ES-I3 (cell line): ENCODE measurements around the gene EXD3.
"Not testable (repeated sequence)": the region's sequence is repeated elsewhere in the genome, so short reads cannot be mapped to it uniquely, and the experiment has no call there.

Source experiments
- H3K36me3 ChIP-seq: 2 replicates; pipeline ENCODE4 v1.6.1; 2013; ENCODE audit warnings: mild to moderate bottlenecking, low read length, control low read depth, moderate library complexity; ENCODE audit not compliant: insufficient read depth
- H3K4me1 ChIP-seq: 2 replicates; pipeline ENCODE4 v1.6.1; 2013; ENCODE audit warnings: mild to moderate bottlenecking, control low read depth, low read length; ENCODE audit not compliant: insufficient read depth
- H3K9ac ChIP-seq: 2 replicates; pipeline ENCODE4 v1.6.1; 2013; ENCODE audit warnings: low read depth, mild to moderate bottlenecking, low read length, moderate library complexity
- H3K9me3 ChIP-seq: 2 replicates; pipeline ENCODE4 v1.6.1; 2013; ENCODE audit warnings: mild to moderate bottlenecking, low read length, moderate library complexity; ENCODE audit not compliant: control insufficient read depth, insufficient read depth

EXD3 gene

DNA sequence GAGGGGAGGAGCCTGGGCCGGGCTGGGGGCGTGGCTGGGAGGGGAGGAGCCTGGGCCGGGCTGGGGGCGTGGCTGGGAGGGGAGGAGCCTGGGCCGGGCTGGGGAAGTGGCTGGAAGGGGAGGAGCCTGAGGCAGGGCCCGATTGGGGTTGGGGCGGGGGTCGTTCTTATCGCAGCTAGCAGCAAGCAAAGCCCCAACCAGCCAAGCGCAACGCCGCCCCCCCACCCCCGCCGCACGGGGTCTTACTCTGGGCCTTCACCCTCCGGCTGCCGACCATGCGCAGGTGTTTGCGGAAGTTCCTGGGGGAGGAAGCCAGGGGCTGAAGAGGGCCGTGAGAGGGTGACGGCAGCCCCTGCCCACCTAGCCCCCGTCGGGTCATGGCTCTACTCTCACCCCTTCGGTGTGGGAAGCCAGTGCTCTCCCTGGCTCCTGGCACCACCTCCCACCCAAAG, 31.2 kb upstream of the EXD3 start:
- Histone ChIP-seq H3K9ac (peak overlapping the region; percentile 55; the same call in 1 of the 2 replicates), H3K4me1 (peaks cover 9% of the 10 kb centered on the region; the same call in 1 of the 2 replicates), H3K9me3 (no peaks in the 10 kb centered on the region), H3K36me3 (no peaks in the 10 kb centered on the region)

DNA sequence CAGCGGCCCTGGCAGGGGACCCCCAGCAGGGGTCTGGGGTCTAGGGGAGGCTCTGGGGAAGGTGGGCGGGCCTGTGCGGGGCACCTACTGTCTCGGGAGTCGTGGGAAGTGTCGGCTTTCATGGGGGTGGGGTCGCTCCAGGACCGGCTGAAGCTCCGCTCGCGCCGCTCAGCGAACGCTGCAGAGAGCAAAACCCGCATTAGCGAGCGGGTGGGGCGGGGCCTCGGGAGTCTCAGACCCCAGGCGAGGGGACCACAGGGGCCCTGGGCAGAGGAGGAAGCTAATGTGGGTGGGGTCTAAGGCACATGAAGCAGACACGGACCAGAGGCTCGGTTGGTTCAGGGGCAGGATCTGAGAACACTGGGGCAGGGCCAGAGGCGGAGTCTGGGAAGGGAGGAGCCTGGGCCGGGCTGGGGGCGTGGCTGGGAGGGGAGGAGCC, 30.7 kb upstream of the EXD3 start:
- Histone ChIP-seq H3K4me1 (peaks cover 9% of the 10 kb centered on the region; the same call in 1 of the 2 replicates), H3K9ac (peak overlapping the region; percentile 36; the same call in 1 of the 2 replicates), H3K36me3 (no peaks in the 10 kb centered on the region), H3K9me3 (no peaks in the 10 kb centered on the region)

DNA sequence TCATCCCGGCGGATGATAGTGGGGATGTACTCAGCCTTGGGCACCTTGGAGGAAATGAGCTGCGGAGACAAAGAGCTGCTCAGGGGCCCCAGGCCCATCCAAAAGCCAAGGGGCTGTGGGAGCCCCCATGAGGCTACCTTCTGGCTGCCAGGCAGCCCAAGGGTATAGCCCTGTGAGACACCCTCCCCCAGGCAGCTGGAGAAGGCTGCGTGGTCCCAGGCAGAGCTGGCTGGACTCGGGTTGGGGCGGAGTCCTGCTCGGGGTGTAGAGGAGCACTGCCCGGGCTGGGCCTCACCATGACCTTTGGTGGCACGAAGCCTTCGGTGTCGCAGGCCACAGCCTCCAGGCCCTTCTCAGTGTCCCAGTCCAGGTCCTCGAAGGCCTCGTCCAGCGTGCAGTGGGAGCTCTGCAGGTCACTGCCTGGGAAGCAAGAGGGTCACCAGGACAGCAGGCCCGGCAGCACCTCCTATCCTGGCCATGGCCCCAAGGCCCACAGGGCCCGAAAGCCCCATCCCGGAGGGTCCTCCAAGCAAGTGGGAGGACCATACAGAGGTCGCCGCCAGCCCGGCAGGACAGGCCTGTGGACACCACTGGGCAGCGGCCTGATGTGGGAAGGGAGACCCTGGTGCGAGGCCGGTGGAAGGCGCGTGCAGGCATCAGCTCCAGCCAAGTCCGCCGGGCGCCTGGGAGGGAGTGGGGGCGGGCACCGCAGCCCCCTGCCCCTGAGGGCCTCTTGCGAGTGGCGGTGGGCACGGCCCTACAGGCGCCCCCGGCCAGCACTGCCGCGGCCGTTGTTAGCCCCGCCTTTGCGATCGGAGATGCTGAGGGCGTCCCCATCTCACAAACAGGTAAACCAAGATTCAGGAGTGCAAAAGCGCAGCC, 30.0 kb upstream of the EXD3 start:
- peak overlapping the region; percentile 36; the same call in 1 of the 2 replicates for H3K9ac ChIP-seq

DNA sequence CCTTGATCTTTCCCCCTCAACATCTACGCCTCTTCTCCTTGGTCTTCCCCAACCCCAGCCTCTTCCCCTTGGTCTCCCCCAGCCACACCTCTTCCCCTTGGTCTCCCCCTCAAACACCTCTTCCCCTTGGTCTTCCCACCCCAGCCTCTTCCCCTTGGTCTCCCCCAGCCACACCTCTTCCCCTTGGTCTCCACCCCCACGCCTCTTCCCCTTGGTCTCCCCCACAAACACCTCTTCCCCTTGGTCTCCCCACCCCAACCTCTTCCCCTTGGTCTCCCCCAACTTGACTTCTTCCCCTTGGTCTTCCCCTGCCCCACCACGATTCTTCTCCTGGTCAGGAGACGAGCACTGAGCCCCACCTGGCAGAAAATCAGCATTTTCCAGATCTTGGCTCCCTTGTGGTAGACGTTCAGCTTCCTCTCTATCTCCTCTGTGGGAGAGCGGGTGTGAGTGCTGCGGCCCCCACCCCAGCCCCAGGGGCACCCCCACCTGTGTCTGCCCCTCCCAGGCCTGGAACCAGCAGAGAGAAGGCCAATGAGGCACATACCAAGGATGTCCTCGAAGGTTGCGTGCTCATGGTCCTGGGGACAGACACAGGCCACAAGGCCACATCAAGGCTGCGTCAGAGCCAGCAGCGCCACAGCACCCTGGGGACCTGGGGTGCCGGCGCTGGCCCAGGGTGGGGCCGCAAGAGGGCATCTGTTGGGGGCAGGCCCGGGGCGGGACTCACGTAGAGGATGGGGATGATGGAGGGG, 29.2 kb upstream of the EXD3 start:
- H3K9ac ChIP-seq: no peak overlapping the region
- no peaks in the 10 kb centered on the region for H3K9me3 ChIP-seq
- no peaks in the 10 kb centered on the region for H3K36me3 ChIP-seq
- peaks cover 9% of the 10 kb centered on the region; the same call in 1 of the 2 replicates for H3K4me1 ChIP-seq

More for the DNA sequence above, 30.0 kb upstream of the EXD3 start:
- H3K4me1 ChIP-seq: peaks cover 9% of the 10 kb centered on the region; the same call in 1 of the 2 replicates
- no peaks in the 10 kb centered on the region for H3K9me3 ChIP-seq
- H3K36me3 ChIP-seq: no peaks in the 10 kb centered on the region

DNA sequence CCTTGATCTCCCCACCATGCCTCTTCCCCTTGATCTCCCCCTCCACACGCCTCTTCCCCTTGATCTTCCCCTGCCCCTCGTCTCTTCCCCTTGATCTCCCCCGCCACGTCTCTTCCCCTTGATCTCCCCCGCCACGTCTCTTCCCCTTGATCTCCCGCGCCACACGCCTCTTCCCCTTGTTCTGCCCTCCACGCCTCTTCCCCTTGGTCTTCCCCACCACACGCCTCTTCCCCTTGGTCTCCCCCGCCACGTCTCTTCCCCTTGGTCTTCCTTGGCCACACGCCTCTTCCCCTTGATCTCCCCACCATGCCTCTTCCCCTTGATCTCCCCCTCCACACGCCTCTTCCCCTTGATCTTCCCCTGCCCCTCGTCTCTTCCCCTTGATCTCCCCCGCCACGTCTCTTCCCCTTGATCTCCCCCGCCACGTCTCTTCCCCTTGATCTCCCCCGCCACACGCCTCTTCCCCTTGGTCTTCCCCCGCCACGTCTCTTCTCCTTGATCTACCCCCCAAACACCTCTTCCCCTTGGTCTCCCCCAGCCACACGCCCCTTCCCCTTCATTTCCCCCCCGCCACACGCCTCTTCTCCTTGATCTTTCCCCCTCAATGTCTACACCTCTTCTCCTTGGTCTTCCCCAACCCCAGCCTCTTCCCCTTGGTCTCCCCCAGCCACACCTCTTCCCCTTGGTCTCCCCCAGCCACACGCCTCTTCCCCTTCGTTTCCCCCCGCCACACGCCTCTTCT, 28.5 kb upstream of the EXD3 start:
- H3K9me3 ChIP-seq, H3K9ac ChIP-seq, H3K36me3 ChIP-seq, H3K4me1 ChIP-seq: not testable (repeated sequence)

DNA sequence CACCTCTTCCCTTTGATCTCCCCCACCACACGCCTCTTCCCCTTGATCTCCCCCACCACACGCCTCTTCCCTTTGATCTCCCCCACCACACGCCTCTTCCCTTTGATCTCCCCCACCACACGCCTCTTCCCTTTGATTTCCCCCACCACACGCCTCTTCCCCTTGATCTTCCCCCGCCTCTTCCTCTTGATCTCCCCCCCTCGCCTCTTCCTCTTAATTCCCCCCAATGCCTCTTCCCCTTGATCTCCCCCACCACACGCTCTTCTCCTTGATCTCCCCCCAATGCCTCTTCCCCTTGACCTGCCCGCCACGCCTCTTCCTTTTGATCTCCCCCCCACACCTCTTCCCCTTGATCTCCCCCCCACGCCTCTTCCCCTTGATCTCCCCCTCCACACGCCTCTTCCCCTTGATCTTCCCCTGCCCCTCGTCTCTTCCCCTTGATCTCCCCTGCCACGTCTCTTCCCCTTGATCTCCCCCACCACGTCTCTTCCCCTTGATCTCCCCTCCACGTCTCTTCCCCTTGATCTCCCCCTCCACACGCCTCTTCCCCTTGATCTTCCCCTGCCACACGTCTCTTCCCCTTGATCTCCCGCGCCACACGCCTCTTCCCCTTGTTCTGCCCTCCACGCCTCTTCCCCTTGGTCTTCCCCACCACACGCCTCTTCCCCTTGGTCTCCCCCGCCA, 27.7 kb upstream of the EXD3 start:
- not testable (repeated sequence) for H3K9me3 ChIP-seq, H3K9ac ChIP-seq, H3K4me1 ChIP-seq, H3K36me3 ChIP-seq

DNA sequence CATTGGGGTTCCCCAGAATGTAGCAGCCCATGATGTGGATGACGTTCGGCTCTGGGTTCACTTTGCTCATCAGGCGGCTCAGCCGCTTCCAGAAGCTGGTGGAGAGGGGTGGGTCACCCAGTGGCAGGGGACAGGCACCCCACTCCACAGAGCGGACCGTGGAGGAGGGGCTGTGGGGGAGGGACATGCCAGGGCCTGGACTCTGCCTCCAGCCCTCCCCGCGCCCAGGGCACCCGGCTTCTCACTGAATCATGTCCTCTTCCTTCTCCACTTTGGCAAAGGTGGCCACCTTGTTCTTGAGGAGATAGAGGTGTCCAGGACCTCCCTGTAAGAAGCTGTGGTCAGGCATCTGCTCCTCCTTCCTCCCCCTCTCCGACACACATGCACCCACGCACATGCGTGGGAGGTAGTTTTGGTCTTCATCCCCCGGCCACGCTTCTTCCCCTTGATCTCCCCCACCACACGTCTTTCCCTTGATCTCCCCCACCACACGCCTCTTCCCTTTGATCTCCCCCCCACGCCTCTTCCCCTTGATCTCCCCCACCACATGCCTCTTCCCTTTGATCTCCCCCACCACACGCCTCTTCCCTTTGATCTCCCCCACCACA, 27.1 kb upstream of the EXD3 start:
- Histone ChIP-seq H3K9me3 (no peaks in the 10 kb centered on the region), H3K4me1 (peaks cover 7% of the 10 kb centered on the region; the same call in 1 of the 2 replicates), H3K36me3 (no peaks in the 10 kb centered on the region), H3K9ac (no peak overlapping the region)

DNA sequence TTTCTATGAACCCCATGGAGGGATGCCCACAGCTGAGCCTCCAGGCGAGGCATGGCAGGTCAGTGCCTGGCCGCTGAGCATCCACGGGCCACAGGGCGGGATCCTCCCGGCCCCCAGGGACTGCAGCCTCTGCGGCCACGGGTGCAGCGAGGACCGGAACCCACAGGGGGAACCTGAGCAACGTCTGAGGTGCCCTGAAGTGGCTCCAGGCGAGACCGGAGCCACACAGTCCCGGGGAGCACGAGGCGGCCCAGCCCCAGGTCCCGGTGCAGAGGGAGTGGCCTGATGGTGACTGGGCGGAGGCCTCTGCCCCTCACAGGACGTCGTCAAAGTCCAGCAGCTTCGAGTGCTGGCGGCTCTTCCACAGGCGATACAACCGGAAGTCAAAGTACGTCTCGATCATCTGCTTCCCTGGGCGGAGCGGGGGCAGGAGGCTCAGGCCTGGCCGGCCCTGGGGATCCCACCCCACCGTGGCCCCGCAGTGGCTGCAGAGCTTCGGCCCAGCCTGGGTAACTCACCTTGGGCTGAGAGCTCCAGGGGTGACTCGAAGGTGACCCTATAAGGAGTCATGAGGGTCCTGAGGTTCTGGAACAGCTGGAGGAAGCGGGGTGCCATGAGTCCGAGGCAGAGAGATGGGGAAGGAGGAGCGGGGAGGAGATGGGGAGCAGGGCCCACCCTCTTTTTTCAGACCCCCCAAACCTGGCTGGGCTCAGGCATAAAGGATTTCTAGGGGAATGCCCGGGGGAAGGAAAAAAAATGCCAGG, 26.3 kb upstream of the EXD3 start:
- Histone ChIP-seq H3K9ac (no peak overlapping the region), H3K9me3 (no peaks in the 10 kb centered on the region), H3K36me3 (no peaks in the 10 kb centered on the region), H3K4me1 (peaks cover 3% of the 10 kb centered on the region; the same call in 1 of the 2 replicates)

DNA sequence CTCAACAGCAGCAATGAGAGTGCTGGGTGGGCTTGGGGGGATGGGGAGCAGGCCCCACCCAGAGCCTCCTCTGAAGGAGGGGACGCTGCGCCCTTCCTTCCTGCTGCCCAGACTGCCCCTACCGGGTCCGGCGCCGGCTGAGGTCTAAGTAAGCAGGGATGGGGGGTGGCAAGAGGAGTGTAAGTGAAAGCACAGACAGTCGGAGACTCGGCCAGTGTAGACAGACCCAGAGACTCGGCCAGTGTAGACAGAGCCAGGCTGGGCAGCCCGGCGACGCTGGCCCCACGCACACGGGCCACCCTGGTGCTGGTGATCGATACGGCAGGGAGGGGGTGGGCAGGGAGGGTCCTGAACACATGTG, 25.6 kb upstream of the EXD3 start:
- no peaks in the 10 kb centered on the region for H3K36me3 ChIP-seq
- H3K9me3 ChIP-seq: no peaks in the 10 kb centered on the region
- H3K9ac ChIP-seq: no peak overlapping the region
- peaks cover 3% of the 10 kb centered on the region; the same call in 1 of the 2 replicates for H3K4me1 ChIP-seq

DNA sequence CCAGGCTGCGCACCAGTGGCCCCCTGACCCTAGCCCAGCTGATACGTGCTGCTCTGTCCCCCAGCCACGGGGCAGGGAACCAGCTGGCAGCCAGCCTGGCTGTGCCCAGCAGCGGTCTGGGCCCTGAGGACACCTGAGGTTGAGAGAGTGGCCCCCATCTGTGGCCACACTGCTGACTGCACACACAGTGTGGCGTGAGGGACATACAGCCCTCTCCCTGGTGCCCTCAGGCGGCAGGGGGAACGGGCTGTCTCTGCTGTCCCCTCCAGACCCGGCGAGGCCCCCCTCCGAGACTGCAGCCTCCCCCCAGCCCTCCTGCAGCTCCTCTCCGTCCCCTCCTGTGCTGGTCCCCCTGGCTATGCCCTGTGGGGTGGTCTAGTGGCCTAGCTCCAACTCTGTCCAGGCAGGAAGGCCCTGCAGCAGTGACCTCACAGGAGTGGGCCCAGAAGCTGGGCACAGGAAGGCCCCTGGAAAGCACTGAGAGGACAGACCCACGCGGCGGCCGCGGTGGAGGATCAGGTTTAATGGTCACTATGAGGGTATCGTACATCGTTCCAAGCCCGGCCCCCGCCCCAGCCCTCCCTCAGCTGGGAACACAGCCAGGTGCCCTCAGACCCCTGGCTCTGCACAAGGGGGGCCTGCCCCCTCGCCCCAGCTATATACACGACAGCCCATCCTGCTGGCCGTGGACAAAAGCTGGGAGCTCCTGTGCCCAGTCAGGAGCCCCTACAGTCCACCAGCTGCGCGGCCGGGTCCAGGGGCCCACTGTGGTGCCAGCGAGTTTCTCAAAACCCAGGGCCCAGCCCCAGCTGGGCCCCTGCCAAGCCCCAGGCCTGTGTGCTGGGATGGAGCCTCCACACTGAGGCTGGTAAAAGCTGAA, 25.0 kb upstream of the EXD3 start:
- Histone ChIP-seq H3K4me1 (0 out of 2 replicates have a peak, but pooled peaks cover 3% of the 10 kb centered on the region), H3K9ac (no peak overlapping the region), H3K9me3 (no peaks in the 10 kb centered on the region), H3K36me3 (no peaks in the 10 kb centered on the region)

DNA sequence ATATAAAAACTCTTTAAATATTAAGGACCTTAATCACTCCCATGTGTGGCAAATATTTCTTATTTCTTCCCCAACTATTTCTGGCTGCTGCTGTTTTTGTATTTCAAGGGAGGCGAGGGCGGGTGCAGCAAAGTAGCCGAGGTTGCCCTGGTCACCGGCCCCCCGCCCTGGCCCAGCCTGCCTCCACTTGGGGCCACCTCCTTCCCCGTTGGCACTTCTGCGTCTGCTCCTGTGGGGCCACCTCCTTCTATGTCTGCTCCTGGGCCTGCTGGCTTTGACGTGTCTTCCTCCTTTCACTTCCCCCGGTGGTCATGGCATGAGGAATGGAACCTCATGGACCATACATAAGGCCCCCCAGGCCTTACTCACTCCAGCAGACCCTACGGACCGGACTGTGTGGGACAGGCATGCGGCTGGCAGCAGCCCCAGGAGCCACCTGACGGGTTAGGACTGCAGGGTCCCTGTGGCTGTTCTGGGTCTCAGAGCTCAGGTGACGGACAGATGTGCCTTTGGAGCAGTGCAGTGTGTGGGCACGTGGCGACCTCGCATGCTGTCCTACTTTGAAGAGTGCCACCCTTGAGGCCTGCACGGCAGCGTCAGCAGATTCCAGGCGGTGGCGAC, 24.0 kb upstream of the EXD3 start:
- H3K9me3 ChIP-seq: no peaks in the 10 kb centered on the region
- no peak overlapping the region for H3K9ac ChIP-seq
- H3K4me1 ChIP-seq: 0 out of 2 replicates have a peak, but pooled peaks cover 3% of the 10 kb centered on the region
- H3K36me3 ChIP-seq: no peaks in the 10 kb centered on the region

DNA sequence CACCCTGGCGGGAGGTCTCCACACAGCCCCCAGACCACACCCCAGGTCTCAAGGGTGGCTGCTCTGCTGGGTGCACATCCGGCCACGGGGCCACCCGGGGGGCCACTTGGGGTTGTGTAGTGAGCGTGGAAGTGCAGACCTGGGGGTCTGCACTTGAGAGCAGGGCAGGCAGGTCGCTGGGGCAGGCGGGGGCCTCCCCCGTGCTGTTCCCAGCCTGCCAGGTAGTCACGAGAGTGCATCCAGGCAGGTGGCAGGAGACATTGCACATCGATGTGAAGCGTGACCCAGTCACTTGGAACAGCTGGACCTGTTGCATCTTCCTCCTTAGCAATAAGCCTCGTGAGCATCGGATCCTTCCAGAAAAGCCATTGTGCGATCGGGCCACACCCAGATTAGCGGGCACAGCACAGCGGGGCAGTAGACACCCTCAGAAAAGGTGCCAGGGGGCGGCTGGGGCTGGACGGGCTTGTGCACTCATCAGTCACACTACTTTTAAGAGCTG, 23.0 kb upstream of the EXD3 start:
- no peak overlapping the region for H3K9ac ChIP-seq
- no peaks in the 10 kb centered on the region for H3K36me3 ChIP-seq
- H3K4me1 ChIP-seq: 0 out of 2 replicates have a peak, but pooled peaks cover 3% of the 10 kb centered on the region
- no peaks in the 10 kb centered on the region for H3K9me3 ChIP-seq
